ENCODE results near the gene LRFN2.

Gene LRFN2

DNA sequence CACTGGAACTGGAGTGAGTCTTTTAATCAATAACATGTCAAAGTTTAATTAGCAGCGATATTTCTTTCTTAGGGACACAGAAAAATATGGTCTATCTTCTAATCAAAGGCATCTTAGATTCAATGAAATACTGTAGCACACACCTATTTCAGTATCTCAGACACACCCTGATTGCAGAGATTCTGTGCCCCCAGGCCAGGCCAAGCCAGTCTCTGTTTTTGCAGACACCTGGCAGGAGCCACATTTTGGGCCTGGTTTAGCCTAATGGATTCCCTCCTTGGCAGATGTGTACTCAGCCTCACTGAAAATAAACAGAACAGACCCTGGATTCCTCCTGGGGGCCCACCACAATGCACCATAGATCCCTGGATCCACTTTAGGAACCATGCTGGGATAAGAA is 74.8 kb downstream of the LRFN2 start:
- Histone ChIP-seq H3K9me3 (ENCODE audit: insufficient read depth, low read depth, low read length) (no peaks in the 10 kb centered on the region), H3K4me3 (ENCODE audit: low read length) (no peak overlapping the region), H3K4me1 (ENCODE audit: insufficient read depth, low read length) (no peaks in the 10 kb centered on the region; the same call in 1 of the 2 replicates), H3K27me3 (ENCODE audit: insufficient read depth, low read length) (no peaks in the 10 kb centered on the region), H3K27ac (ENCODE audit: low read depth, low read length) (no peak overlapping the region), H3K36me3 (ENCODE audit: insufficient read depth, low read length) (no peaks in the 10 kb centered on the region), H3K9ac (ENCODE audit: low read depth, low read length) (no peak overlapping the region)
- WGBS = 92% methylated on average over 1 of the region's 1 CpG

- Histone ChIP-seq H3K27ac (ENCODE audit: low read depth, low read length) (no peak overlapping the region), H3K9ac (ENCODE audit: low read depth, low read length) (no peak overlapping the region), H3K9me3 (ENCODE audit: insufficient read depth, low read depth, low read length) (no peaks in the 10 kb centered on the region), H3K36me3 (ENCODE audit: insufficient read depth, low read length) (no peaks in the 10 kb centered on the region), H3K4me1 (ENCODE audit: insufficient read depth, low read length) (no peaks in the 10 kb centered on the region; the same call in 1 of the 2 replicates), H3K4me3 (ENCODE audit: low read length) (no peak overlapping the region), H3K27me3 (ENCODE audit: insufficient read depth, low read length) (no peaks in the 10 kb centered on the region)
- WGBS = 87% methylated on average over 6 of the region's 6 CpGs
Observed at GRCh38 chr6:40511884-40512283, 75.3 kb downstream of the LRFN2 start.

GRCh38 chr6:40510442-40510841 is 76.7 kb downstream of the LRFN2 start:
- WGBS = 88% methylated on average over 4 of the region's 4 CpGs
- Histone ChIP-seq H3K9ac (ENCODE audit: low read depth, low read length) (no peak overlapping the region), H3K4me3 (ENCODE audit: low read length) (no peak overlapping the region), H3K4me1 (ENCODE audit: insufficient read depth, low read length) (no peaks in the 10 kb centered on the region; the same call in 1 of the 2 replicates), H3K36me3 (ENCODE audit: insufficient read depth, low read length) (no peaks in the 10 kb centered on the region), H3K9me3 (ENCODE audit: insufficient read depth, low read depth, low read length) (no peaks in the 10 kb centered on the region), H3K27ac (ENCODE audit: low read depth, low read length) (no peak overlapping the region), H3K27me3 (ENCODE audit: insufficient read depth, low read length) (no peaks in the 10 kb centered on the region)

- 87% methylated on average over 11 of the region's 11 CpGs for WGBS
- H3K9me3 ChIP-seq (ENCODE audit: insufficient read depth, low read depth, low read length) = no peaks in the 10 kb centered on the region
- no peak overlapping the region for H3K27ac ChIP-seq (ENCODE audit: low read depth, low read length)
Observed at GRCh38 chr6:40509716-40510260, 77.4 kb downstream of the LRFN2 start.

GRCh38 chr6:40509086-40509485 is 78.1 kb downstream of the LRFN2 start:
- H3K27ac ChIP-seq (ENCODE audit: low read depth, low read length) = no peak overlapping the region
- no peaks in the 10 kb centered on the region for H3K9me3 ChIP-seq (ENCODE audit: insufficient read depth, low read depth, low read length)
- no peaks in the 10 kb centered on the region for H3K27me3 ChIP-seq (ENCODE audit: insufficient read depth, low read length)
- 97% methylated on average over 1 of the region's 1 CpG for WGBS
- H3K4me1 ChIP-seq (ENCODE audit: insufficient read depth, low read length) = no peaks in the 10 kb centered on the region; the same call in 1 of the 2 replicates
- H3K4me3 ChIP-seq (ENCODE audit: low read length) = no peak overlapping the region
- no peak overlapping the region for H3K9ac ChIP-seq (ENCODE audit: low read depth, low read length)
- H3K36me3 ChIP-seq (ENCODE audit: insufficient read depth, low read length) = no peaks in the 10 kb centered on the region

More at GRCh38 chr6:40509716-40510260, 77.4 kb downstream of the LRFN2 start:
- Histone ChIP-seq H3K4me3 (ENCODE audit: low read length) (no peak overlapping the region), H3K36me3 (ENCODE audit: insufficient read depth, low read length) (no peaks in the 10 kb centered on the region), H3K27me3 (ENCODE audit: insufficient read depth, low read length) (no peaks in the 10 kb centered on the region), H3K9ac (ENCODE audit: low read depth, low read length) (no peak overlapping the region), H3K4me1 (ENCODE audit: insufficient read depth, low read length) (no peaks in the 10 kb centered on the region; the same call in 1 of the 2 replicates)

DNA sequence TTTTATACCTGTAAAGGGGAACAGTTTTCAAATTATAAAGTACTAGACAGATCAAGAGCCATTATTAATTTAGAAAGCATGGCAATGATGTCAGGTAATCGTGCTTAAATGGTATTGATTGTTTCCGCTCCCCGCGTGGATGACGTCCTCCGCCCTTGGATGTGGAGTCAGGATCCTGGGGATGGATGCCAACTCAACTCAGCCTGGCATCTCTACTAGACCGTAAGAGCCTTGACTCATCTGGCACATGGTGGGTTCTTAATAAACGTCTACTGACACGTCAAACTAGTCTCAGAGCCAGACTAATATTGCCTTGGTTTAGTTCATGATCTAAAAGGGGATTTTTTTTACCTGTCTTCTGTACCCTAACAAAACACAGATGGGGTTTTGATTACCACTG is 80.2 kb downstream of the LRFN2 start:
- Histone ChIP-seq H3K4me1 (ENCODE audit: insufficient read depth, low read length) (no peaks in the 10 kb centered on the region; the same call in 1 of the 2 replicates), H3K9ac (ENCODE audit: low read depth, low read length) (no peak overlapping the region), H3K4me3 (ENCODE audit: low read length) (no peak overlapping the region), H3K36me3 (ENCODE audit: insufficient read depth, low read length) (no peaks in the 10 kb centered on the region), H3K9me3 (ENCODE audit: insufficient read depth, low read depth, low read length) (no peaks in the 10 kb centered on the region), H3K27ac (ENCODE audit: low read depth, low read length) (no peak overlapping the region), H3K27me3 (ENCODE audit: insufficient read depth, low read length) (no peaks in the 10 kb centered on the region)
- 92% methylated on average over 9 of the region's 9 CpGs for WGBS

GRCh38 chr6:40505191-40505810 is 81.9 kb downstream of the LRFN2 start:
- Histone ChIP-seq H3K27ac (ENCODE audit: low read depth, low read length) (no peak overlapping the region), H3K9ac (ENCODE audit: low read depth, low read length) (no peak overlapping the region), H3K36me3 (ENCODE audit: insufficient read depth, low read length) (no peaks in the 10 kb centered on the region), H3K27me3 (ENCODE audit: insufficient read depth, low read length) (no peaks in the 10 kb centered on the region), H3K9me3 (ENCODE audit: insufficient read depth, low read depth, low read length) (no peaks in the 10 kb centered on the region), H3K4me1 (ENCODE audit: insufficient read depth, low read length) (no peaks in the 10 kb centered on the region), H3K4me3 (ENCODE audit: low read length) (no peak overlapping the region)
- 94% methylated on average over 12 of the region's 12 CpGs for WGBS

- no peak overlapping the region for H3K27ac ChIP-seq (ENCODE audit: low read depth, low read length)
- H3K36me3 ChIP-seq (ENCODE audit: insufficient read depth, low read length) = no peaks in the 10 kb centered on the region
- H3K9me3 ChIP-seq (ENCODE audit: insufficient read depth, low read depth, low read length) = no peaks in the 10 kb centered on the region
- H3K9ac ChIP-seq (ENCODE audit: low read depth, low read length) = no peak overlapping the region
- no peak overlapping the region for H3K4me3 ChIP-seq (ENCODE audit: low read length)
- no peaks in the 10 kb centered on the region for H3K4me1 ChIP-seq (ENCODE audit: insufficient read depth, low read length)
- 91% methylated on average over 2 of the region's 3 CpGs for WGBS
- H3K27me3 ChIP-seq (ENCODE audit: insufficient read depth, low read length) = no peaks in the 10 kb centered on the region
Observed at GRCh38 chr6:40504274-40504673, 82.9 kb downstream of the LRFN2 start.

GRCh38 chr6:40500227-40500626 is 86.9 kb downstream of the LRFN2 start:
- Histone ChIP-seq H3K9ac (ENCODE audit: low read depth, low read length) (no peak overlapping the region), H3K4me3 (ENCODE audit: low read length) (no peak overlapping the region), H3K4me1 (ENCODE audit: insufficient read depth, low read length) (no peaks in the 10 kb centered on the region), H3K27me3 (ENCODE audit: insufficient read depth, low read length) (no peaks in the 10 kb centered on the region), H3K36me3 (ENCODE audit: insufficient read depth, low read length) (no peaks in the 10 kb centered on the region), H3K9me3 (ENCODE audit: insufficient read depth, low read depth, low read length) (no peaks in the 10 kb centered on the region), H3K27ac (ENCODE audit: low read depth, low read length) (no peak overlapping the region)
- WGBS = 90% methylated on average over 4 of the region's 4 CpGs

DNA sequence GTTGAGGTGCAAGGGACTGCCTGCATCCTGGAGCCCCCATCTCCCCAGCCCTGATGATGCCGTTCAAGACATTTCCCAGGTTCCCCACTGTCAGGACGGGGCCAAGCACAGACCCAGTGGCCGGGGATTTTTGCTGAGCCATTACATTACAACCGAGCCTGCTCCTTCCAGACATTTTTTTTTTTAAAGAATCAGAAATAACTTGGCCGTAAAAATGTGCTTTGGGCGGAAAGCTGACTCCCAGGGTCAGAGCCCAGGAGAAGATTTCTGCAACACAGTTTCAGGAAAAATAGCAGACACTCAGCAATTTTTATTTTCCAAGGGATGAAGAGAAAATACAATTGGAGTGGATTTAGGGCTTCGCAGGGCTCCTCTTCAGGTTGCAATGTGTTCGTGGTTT is 87.9 kb downstream of the LRFN2 start:
- WGBS = 93% methylated on average over 8 of the region's 8 CpGs
- no peaks in the 10 kb centered on the region for H3K9me3 ChIP-seq (ENCODE audit: insufficient read depth, low read depth, low read length)
- H3K4me1 ChIP-seq (ENCODE audit: insufficient read depth, low read length) = no peaks in the 10 kb centered on the region
- no peak overlapping the region for H3K4me3 ChIP-seq (ENCODE audit: low read length)
- H3K27me3 ChIP-seq (ENCODE audit: insufficient read depth, low read length) = no peaks in the 10 kb centered on the region
- no peaks in the 10 kb centered on the region for H3K36me3 ChIP-seq (ENCODE audit: insufficient read depth, low read length)
- H3K9ac ChIP-seq (ENCODE audit: low read depth, low read length) = no peak overlapping the region
- H3K27ac ChIP-seq (ENCODE audit: low read depth, low read length) = no peak overlapping the region

DNA sequence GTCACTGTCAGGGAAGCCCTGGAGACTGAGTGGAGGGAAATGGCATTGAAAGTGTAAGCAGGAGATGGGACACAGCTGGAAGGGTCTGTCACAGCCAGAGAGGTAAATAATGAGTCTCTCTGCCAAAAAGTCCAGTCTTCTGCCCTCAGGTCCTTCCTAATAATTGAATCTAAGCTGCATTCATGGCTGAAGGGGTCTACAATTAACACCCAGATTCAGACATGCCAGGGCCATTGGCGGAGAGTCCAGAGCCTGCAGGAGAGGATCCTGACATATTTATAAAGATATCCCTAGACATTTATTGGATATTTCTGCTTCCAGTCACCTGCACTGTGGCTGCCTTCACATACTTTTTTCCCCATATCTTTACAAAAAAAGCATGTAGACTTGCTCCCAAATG is 89.0 kb downstream of the LRFN2 start:
- 100% methylated on average over 1 of the region's 1 CpG for WGBS
- H3K9me3 ChIP-seq (ENCODE audit: insufficient read depth, low read depth, low read length) = no peaks in the 10 kb centered on the region
- H3K9ac ChIP-seq (ENCODE audit: low read depth, low read length) = no peak overlapping the region
- H3K4me3 ChIP-seq (ENCODE audit: low read length) = no peak overlapping the region
- H3K27me3 ChIP-seq (ENCODE audit: insufficient read depth, low read length) = no peaks in the 10 kb centered on the region
- H3K36me3 ChIP-seq (ENCODE audit: insufficient read depth, low read length) = no peaks in the 10 kb centered on the region
- H3K4me1 ChIP-seq (ENCODE audit: insufficient read depth, low read length) = no peaks in the 10 kb centered on the region
- H3K27ac ChIP-seq (ENCODE audit: low read depth, low read length) = no peak overlapping the region

DNA sequence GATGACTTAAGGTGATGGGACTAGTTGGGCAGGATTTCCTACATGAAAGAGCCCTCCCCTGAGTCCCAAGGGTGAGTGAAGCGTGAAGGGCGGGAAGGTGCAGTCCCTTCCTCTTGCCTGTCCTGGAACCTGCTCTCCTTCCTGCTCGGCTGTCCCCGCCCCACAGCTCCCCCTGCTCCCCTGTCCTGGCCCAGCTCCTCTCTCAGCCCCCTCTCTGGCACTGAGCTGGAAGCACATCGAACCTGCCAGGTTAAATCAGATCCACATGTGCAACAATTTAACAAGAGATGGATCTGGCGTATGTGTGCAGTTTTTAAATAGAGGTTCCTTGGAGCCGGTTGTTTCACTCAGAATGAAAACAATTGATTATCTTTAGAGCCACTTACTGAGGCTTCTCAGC is 95.0 kb downstream of the LRFN2 start:
- no peaks in the 10 kb centered on the region for H3K36me3 ChIP-seq (ENCODE audit: insufficient read depth, low read length)
- H3K4me3 ChIP-seq (ENCODE audit: low read length) = no peak overlapping the region
- H3K9me3 ChIP-seq (ENCODE audit: insufficient read depth, low read depth, low read length) = no peaks in the 10 kb centered on the region
- H3K9ac ChIP-seq (ENCODE audit: low read depth, low read length) = no peak overlapping the region
- no peaks in the 10 kb centered on the region for H3K4me1 ChIP-seq (ENCODE audit: insufficient read depth, low read length)
- no peak overlapping the region for H3K27ac ChIP-seq (ENCODE audit: low read depth, low read length)
- no peaks in the 10 kb centered on the region for H3K27me3 ChIP-seq (ENCODE audit: insufficient read depth, low read length)
- WGBS = 80% methylated on average over 7 of the region's 7 CpGs
